ENCODE measurements around the gene PCDH9. TPM values are rescaled to one million over a fixed set of nuclear protein-coding genes. Genes with fewer than 3 reads are reported as not detected.

Gene PCDH9
- total RNA-seq, 2 experiments from 2014 or later = 0.14 to 0.21 TPM

DNA sequence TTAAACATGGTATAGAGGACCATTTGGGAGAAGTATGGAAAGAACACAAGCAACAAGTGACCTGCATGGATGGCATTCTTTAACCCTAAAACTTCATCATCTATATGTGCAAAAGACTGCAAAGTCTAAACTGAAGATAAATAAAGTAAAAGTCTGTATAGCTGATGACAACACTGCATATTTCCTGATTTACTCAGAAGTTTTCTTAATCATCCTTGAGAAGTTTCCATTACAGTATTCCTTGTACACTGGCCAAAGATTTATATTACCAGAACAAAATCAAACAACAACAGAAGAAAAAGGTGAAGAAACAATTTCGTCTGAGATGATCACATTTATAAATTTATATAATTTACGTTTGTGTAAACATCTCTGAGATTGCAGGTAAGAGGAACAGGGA is 805.7 kb downstream of the PCDH9 start:
- Mint-ChIP-seq H3K36me3 (ENCODE audit: low read depth) (no peaks in the 10 kb centered on the region), H3K27ac (no peak overlapping the region), H3K9me3 (ENCODE audit: low read depth) (peaks cover 5% of the 10 kb centered on the region), H3K4me1 (no peaks in the 10 kb centered on the region), H3K4me3 (no peak overlapping the region), H3K27me3 (no peaks in the 10 kb centered on the region)
- ATAC-seq = no peak
- intact Hi-C loops (cut with DNase I, micrococcal nuclease) = no loop called here
- CTCF ChIA-PET = no interaction called here
- POLR2A ChIA-PET = no interaction called here
- DNase-seq = no peak

- intact Hi-C loops (cut with DNase I, micrococcal nuclease) = no loop called here
- Mint-ChIP-seq H3K27ac (no peak overlapping the region), H3K36me3 (ENCODE audit: low read depth) (no peaks in the 10 kb centered on the region), H3K9me3 (ENCODE audit: low read depth) (peaks cover 10% of the 10 kb centered on the region), H3K4me3 (no peak overlapping the region), H3K4me1 (no peaks in the 10 kb centered on the region), H3K27me3 (no peaks in the 10 kb centered on the region)
- DNase-seq (no peak), ATAC-seq (no peak)
- POLR2A ChIA-PET = no interaction called here
- CTCF ChIA-PET = interaction anchor here (0.6 kb wide), 1 partner anchor 303 kb away, joined by 4 read pairs; no protein-coding TSS in a partner anchor
These were observed 814.7 kb downstream of the PCDH9 start for GRCh38 chr13:66415444-66415843.

GRCh38 chr13:66414066-66414800 is 815.9 kb downstream of the PCDH9 start:
- no peak overlapping the region for H3K4me3 Mint-ChIP-seq
- POLR2A ChIA-PET = no interaction called here
- H3K4me1 Mint-ChIP-seq = no peaks in the 10 kb centered on the region
- H3K27ac Mint-ChIP-seq = no peak overlapping the region
- intact Hi-C loops (cut with DNase I, micrococcal nuclease) = no loop called here
- DNase-seq (no peak), ATAC-seq (no peak)
- CTCF ChIA-PET = no interaction called here
- peaks cover 10% of the 10 kb centered on the region for H3K9me3 Mint-ChIP-seq (ENCODE audit: low read depth)
- no peaks in the 10 kb centered on the region for H3K36me3 Mint-ChIP-seq (ENCODE audit: low read depth)
- no peaks in the 10 kb centered on the region for H3K27me3 Mint-ChIP-seq

- DNase-seq (no peak), ATAC-seq (no peak)
- ChIA-PET POLR2A (no interaction called here), CTCF (no interaction called here)
- intact Hi-C loops (cut with DNase I, micrococcal nuclease) = no loop called here
- H3K4me3 Mint-ChIP-seq = no peak overlapping the region
- H3K27ac Mint-ChIP-seq = no peak overlapping the region
- H3K4me1 Mint-ChIP-seq = no peaks in the 10 kb centered on the region
- H3K36me3 Mint-ChIP-seq (ENCODE audit: low read depth) = no peaks in the 10 kb centered on the region
- no peaks in the 10 kb centered on the region for H3K9me3 Mint-ChIP-seq (ENCODE audit: low read depth)
- no peaks in the 10 kb centered on the region for H3K27me3 Mint-ChIP-seq
These were observed 819.8 kb downstream of the PCDH9 start for GRCh38 chr13:66410314-66410713.

- ChIA-PET POLR2A (no interaction called here), CTCF (no interaction called here)
- H3K27ac Mint-ChIP-seq = no peak overlapping the region
- H3K36me3 Mint-ChIP-seq (ENCODE audit: low read depth) = no peaks in the 10 kb centered on the region
- H3K9me3 Mint-ChIP-seq (ENCODE audit: low read depth) = no peaks in the 10 kb centered on the region
- DNase-seq (no peak), ATAC-seq (no peak)
- no peaks in the 10 kb centered on the region for H3K4me1 Mint-ChIP-seq
- intact Hi-C loops (cut with DNase I, micrococcal nuclease) = loop anchor here in 1 of 2 experiments (10.0 kb wide), 1 partner anchor 55 kb away; no protein-coding TSS in a partner anchor
- H3K4me3 Mint-ChIP-seq = no peak overlapping the region
- H3K27me3 Mint-ChIP-seq = no peaks in the 10 kb centered on the region
These were observed 820.6 kb downstream of the PCDH9 start for GRCh38 chr13:66409542-66409941.

- H3K4me3 Mint-ChIP-seq = no peak overlapping the region
- H3K9me3 Mint-ChIP-seq (ENCODE audit: low read depth) = no peaks in the 10 kb centered on the region
- no peaks in the 10 kb centered on the region for H3K4me1 Mint-ChIP-seq
These were observed 823.0 kb downstream of the PCDH9 start for GRCh38 chr13:66407128-66407527.

DNA sequence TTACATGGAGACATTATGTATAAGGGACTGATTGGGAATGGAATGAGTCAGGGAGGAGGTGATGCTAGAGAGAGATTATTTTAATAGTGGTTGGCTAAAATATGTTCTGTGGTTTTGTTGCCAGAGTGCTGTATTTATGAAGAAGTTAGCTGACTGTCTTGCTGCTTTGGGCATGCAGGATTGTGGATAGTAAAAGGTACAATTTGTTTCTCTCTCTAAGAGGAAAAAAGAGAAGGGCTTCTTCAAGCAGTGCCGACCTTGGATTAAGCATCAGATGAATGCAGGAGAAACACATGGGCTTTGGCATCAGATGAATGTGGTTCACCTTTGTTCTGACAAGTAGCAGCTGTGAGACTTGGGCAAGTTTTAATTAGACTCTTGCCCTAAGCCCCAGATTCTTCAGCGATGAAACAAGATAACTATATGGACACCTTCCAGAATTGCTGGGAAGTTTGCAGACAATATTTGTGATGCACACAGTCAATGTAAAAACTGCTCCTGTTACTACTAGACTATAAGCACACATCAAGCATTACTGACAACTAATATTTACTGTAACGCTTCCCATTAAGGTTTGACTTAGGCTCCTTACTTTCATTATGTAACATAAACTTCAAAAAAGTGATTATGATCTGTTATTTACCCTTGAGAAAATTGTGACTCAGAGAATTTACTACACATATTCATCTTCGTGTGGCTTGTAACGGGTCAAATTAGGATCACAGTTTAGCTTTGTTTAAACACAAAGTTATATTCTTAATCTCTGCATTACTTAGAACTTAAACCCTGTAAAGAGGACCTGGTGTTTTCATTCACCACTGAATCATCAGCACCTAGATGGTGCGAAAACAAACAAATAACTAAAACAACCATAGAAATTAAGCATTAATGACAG is 824.0 kb downstream of the PCDH9 start:
- no peak for ATAC-seq
- Mint-ChIP-seq H3K27me3 (no peaks in the 10 kb centered on the region), H3K4me3 (no peak overlapping the region), H3K27ac (no peak overlapping the region), H3K36me3 (ENCODE audit: low read depth) (no peaks in the 10 kb centered on the region), H3K9me3 (ENCODE audit: low read depth) (peaks cover 1% of the 10 kb centered on the region), H3K4me1 (no peaks in the 10 kb centered on the region)
- CTCF ChIA-PET = interaction anchor here (0.7 kb wide), 1 partner anchor 52 kb away, joined by 3 read pairs; no protein-coding TSS in a partner anchor
- no peak for DNase-seq
- intact Hi-C loops (cut with DNase I, micrococcal nuclease) = loop anchor here in 1 of 2 experiments (10.0 kb wide), 1 partner anchor 59 kb away; no protein-coding TSS in a partner anchor
- POLR2A ChIA-PET = no interaction called here

More at GRCh38 chr13:66407128-66407527, 823.0 kb downstream of the PCDH9 start:
- ChIA-PET POLR2A (no interaction called here), CTCF (no interaction called here)
- intact Hi-C loops (cut with DNase I, micrococcal nuclease) = loop anchor here in 1 of 2 experiments (10.0 kb wide), 1 partner anchor 58 kb away; no protein-coding TSS in a partner anchor
- no peaks in the 10 kb centered on the region for H3K36me3 Mint-ChIP-seq (ENCODE audit: low read depth)
- no peaks in the 10 kb centered on the region for H3K27me3 Mint-ChIP-seq
- H3K27ac Mint-ChIP-seq = no peak overlapping the region
- DNase-seq (no peak), ATAC-seq (no peak)

GRCh38 chr13:66402546-66402945 is 827.6 kb downstream of the PCDH9 start:
- Mint-ChIP-seq H3K27ac (no peak overlapping the region), H3K4me3 (no peak overlapping the region), H3K36me3 (ENCODE audit: low read depth) (no peaks in the 10 kb centered on the region), H3K4me1 (no peaks in the 10 kb centered on the region), H3K9me3 (ENCODE audit: low read depth) (peaks cover 3% of the 10 kb centered on the region), H3K27me3 (no peaks in the 10 kb centered on the region)
- intact Hi-C loops (cut with DNase I, micrococcal nuclease) = loop anchor here in 1 of 2 experiments (10.0 kb wide), 1 partner anchor 62 kb away; no protein-coding TSS in a partner anchor
- ATAC-seq (no peak), DNase-seq (no peak)
- POLR2A ChIA-PET = no interaction called here
- CTCF ChIA-PET = interaction anchor here (0.7 kb wide), 1 partner anchor 8 kb away, joined by 3 read pairs; no protein-coding TSS in a partner anchor

- ATAC-seq = no peak
- H3K4me1 Mint-ChIP-seq = no peaks in the 10 kb centered on the region
- POLR2A ChIA-PET = no interaction called here
- no peak for DNase-seq
- CTCF ChIA-PET = no interaction called here
- no peak overlapping the region for H3K4me3 Mint-ChIP-seq
- peaks cover 3% of the 10 kb centered on the region for H3K9me3 Mint-ChIP-seq (ENCODE audit: low read depth)
- intact Hi-C loops (cut with DNase I, micrococcal nuclease) = loop anchor here in 1 of 2 experiments (10.0 kb wide), 1 partner anchor 63 kb away; no protein-coding TSS in a partner anchor
- no peak overlapping the region for H3K27ac Mint-ChIP-seq
- no peaks in the 10 kb centered on the region for H3K27me3 Mint-ChIP-seq
- no peaks in the 10 kb centered on the region for H3K36me3 Mint-ChIP-seq (ENCODE audit: low read depth)
These were observed 828.1 kb downstream of the PCDH9 start for GRCh38 chr13:66402066-66402465.

DNA sequence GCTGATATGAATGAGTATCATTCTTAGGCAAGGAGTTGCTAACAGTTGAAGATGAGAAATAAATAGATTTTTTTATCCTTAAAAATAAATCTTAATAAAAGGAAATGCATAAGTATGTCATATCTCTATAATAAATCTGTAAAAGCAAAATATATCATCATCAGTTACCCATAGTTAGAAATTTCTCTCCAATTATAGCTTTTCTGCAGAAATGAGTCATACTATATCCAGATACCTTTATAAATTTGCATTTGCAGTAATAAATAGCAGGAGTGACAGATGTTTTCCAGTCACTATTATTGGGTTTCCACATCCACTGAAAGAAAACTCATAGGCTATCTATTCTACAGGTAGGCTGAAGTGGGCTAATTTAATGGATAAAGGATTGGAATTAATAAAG is 829.8 kb downstream of the PCDH9 start:
- Mint-ChIP-seq H3K27me3 (no peaks in the 10 kb centered on the region), H3K4me3 (no peak overlapping the region), H3K36me3 (ENCODE audit: low read depth) (no peaks in the 10 kb centered on the region), H3K4me1 (no peaks in the 10 kb centered on the region), H3K27ac (no peak overlapping the region), H3K9me3 (ENCODE audit: low read depth) (peaks cover 3% of the 10 kb centered on the region)
- no peak for ATAC-seq
- intact Hi-C loops (cut with DNase I, micrococcal nuclease) = loop anchor here in 1 of 2 experiments (10.0 kb wide), 1 partner anchor 65 kb away; no protein-coding TSS in a partner anchor
- ChIA-PET CTCF (no interaction called here), POLR2A (no interaction called here)
- no peak for DNase-seq

DNA sequence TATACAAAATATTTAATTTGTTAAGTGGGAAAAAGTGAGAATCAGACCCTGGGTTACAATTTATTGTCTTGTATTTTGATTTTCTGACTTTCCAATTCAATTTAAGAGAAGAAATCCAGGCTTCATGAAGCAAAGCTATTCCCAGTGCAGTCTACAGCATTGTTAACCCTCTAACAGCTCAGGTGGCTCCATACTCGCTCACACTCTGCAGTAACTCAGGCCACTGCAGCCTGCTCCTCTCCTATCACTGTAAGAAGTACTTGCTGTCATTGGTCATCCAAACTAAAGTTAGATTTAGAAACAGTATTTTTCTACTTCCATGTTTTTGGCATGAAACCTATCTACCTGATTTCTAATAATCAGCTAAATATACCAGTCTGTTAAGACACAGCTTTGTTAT is 830.3 kb downstream of the PCDH9 start:
- Mint-ChIP-seq H3K4me3 (no peak overlapping the region), H3K27me3 (no peaks in the 10 kb centered on the region), H3K4me1 (no peaks in the 10 kb centered on the region), H3K9me3 (ENCODE audit: low read depth) (peaks cover 3% of the 10 kb centered on the region), H3K36me3 (ENCODE audit: low read depth) (no peaks in the 10 kb centered on the region), H3K27ac (no peak overlapping the region)
- POLR2A ChIA-PET = no interaction called here
- ATAC-seq (no peak), DNase-seq (no peak)
- CTCF ChIA-PET = no interaction called here
- intact Hi-C loops (cut with DNase I, micrococcal nuclease) = loop anchor here in 1 of 2 experiments (10.0 kb wide), 1 partner anchor 65 kb away; no protein-coding TSS in a partner anchor
